DMS53 (cell line): ENCODE data around the gene SMCO3.

ENCODE experiments used
- DNase-seq: peaks from one replicate; lab custom pipeline; 2025; lab: John Stamatoyannopoulos, UW

Gene SMCO3

GRCh38 chr12:14814014-14814413 is at the start of gene SMCO3:
SMCO3 (minus strand) TSS chr12:14814182; CDS start chr12:14806680, 7,502 bp downstream.
- no peak for DNase-seq

DNA sequence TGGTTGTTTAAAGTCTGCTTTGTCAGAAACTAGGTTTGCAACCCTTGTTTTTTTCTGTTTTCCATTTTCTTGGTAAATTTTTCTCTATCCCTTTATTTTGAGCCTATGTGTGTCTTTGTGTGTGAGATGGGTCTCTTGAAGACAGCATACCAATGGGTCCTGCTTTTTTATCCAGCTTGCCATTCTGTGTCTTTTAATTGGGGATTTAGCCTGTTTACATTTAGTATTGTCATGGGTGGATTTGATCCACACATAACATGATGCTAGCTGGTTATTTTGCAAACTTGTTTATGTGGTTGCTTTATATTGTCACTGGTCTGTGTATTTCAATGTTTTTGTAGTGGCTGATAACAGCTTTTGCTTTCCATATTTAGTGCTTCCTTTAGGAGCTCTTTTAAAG is 46.5 kb upstream of the SMCO3 start:
- DNase-seq = no peak

DNA sequence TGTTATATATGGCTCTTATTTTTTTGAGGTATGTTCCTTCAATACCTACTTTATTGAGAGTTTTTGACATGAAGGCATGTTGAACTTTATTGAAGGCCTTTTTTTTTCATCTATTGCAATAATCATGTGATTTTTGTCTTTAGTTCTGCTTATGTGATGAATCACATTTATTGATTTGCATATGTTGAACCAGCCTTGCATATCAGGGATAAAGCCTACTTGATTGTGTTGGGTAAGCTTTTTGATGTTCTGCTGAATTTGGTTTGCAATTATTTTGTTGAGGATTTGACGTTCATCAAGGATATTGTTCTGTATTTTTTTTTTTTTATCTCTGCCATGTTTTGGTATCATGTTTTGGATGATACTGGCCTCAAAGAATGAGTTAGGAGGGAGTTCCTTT is 44.5 kb upstream of the SMCO3 start:
- no peak for DNase-seq

DNA sequence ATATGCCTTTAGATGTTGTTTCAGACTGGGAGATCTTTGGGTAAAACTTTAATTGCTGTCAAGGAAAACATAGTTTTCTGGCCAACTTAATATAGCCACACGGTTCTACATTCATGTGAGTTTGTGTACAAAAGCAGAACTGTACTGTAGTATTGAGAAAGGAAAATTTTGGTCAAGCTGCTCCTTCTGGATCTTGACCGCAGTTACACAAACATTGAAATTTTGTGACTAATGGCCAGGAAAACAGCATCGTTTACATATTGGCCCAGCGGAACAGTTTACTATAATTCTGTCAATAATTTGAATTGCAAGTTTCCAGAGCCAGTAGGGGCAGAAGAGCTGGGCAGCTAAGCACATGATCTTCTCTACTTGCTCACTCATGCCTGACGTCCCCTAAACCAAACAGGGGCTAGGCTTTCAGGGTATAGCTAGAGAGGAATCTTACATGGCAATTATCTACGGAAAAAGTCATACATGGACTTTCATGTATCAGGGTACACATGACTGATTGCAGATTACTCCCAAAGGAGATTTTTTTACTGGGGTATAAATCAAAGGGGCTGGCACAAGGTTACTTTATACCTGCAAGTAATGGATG is 40.7 kb upstream of the SMCO3 start:
- no peak for DNase-seq

DNA sequence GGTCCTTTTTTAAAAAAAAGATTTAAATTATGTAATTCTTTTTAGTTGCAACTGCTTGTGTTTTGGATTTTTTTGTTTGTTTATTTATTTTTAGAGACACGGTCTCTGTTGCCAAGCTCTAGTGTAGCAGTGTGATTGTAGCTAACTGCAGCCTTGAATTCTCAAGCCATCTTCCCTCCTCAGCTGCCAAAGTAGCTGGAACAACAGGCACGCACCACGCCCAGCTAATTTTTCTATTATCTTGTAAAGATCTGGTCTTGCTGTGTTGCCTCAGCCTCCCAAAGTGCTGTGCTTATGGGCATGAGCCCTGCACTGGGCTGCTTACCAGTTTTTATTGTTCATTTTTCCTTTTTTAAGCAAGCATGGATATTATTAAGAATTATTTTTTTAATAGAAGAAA is 40.0 kb upstream of the SMCO3 start:
- DNase-seq = no peak

DNA sequence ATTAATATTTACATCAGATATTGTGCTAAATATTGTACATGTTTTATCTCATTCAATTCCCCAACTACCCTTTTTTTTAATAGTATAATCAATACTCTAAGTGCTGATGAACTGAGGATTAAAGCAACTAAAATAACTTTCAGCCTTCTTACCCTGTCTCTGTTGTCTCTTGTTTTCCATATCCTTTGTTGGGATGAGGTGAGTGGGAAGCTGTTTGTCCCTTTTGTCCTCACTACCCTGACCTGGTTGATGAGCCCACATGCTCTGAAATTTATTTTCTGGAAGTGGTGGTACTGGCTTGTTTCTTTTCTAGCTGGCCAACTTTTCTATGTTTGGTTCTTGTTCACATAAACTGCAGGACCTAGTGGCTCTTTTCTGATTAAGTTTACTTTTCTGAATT is 38.9 kb upstream of the SMCO3 start:
- DNase-seq = no peak

GRCh38 chr12:14850929-14851663 is 37.1 kb upstream of the SMCO3 start:
- DNase-seq = peak; percentile 20

GRCh38 chr12:14849661-14850060 is 35.7 kb upstream of the SMCO3 start:
- DNase-seq = no peak

- DNase-seq = no peak
These were observed 33.0 kb upstream of the SMCO3 start for GRCh38 chr12:14846876-14847580.

DNA sequence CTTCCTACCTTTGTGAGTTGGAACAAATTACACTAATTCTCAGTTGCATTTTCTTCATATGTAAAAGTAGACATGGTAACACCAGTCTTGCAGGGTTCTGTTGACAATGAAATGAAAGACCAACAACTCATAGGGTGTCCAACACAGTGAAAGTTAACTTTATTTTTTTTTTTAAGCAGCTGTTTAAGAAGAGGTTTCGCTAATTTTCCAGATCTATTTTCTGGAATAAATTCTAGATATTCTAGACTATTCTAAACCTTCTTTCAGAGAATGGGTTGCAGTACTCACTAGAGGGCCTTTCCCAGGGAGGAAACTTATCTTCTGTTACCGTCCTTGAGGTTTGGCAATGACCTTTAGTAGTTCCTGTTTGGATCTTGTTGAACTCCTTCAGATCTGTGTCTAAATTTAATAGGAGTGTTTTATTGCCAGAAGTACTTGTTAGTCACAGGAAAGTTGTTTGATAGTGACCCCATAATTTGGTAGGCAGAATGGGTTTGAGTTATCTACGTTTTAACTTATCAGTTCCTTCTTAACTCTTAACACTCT is 32.1 kb upstream of the SMCO3 start:
- no peak for DNase-seq

DNA sequence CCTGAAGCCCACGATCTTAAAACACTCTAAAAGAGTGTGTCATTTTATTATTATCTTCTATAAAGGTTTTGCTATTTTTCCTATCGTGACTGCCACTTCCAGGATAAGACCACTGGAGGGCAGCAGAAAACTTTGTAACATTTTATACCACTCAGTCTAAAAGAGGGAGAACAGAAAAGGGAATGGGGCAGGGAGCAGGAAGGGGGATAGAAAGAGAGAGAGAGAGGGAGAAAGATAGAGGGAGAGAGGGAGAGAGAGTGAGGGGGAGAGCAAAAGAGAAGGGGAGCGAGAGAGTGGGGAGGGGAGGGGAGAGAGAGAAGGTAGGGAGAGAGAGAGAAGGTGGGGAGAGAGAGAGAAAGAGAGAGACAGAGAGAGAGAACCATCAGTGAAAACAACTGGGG is 31.4 kb upstream of the SMCO3 start:
- peak; percentile 92 for DNase-seq

DNA sequence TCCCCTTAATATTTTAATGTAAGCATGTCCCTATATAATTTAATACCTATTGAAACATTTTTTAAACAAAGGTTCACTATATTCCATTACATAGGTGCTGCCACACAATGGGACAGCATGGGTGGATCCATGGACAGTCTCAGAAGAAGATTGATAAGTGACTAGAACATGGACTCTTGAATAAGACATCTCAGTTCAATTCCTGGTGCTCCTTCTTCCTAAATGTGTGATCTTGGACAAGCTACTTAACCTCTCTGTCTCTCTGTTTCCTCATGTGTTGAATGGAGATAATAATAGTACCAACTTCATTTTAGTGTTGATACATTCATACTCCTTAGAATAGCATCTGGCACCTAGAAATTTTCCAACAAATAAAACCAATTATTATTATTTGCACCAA is 30.4 kb upstream of the SMCO3 start:
- DNase-seq = no peak

- DNase-seq = no peak
These were observed 29.5 kb upstream of the SMCO3 start, which contains the start of gene ART4 for GRCh38 chr12:14843425-14843887. ART4 (minus strand) TSS chr12:14843526; CDS start chr12:14843113, 413 bp downstream.

GRCh38 chr12:14842315-14842714 is 28.3 kb upstream of the SMCO3 start:
- peak; percentile 44 for DNase-seq

DNA sequence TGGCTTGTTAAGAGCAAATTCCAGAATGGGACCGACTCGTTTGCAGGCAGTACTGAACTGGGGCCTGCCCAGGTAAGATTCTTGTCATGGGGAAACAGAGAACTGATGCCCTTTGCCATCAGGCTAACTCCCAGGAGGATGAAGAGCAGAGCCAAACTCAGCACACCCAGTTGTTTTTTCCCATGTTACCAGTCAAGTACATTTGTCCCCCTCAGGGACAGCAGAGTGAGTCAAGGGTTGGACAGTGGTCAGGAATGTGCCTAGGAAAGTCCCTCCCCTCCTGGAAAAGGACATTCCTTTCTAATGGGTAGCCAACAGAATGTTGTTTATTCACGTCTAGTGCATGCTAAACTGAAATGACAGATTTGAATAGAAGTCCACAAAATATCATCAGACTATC is 27.8 kb upstream of the SMCO3 start:
- DNase-seq = peak; percentile 34

DNA sequence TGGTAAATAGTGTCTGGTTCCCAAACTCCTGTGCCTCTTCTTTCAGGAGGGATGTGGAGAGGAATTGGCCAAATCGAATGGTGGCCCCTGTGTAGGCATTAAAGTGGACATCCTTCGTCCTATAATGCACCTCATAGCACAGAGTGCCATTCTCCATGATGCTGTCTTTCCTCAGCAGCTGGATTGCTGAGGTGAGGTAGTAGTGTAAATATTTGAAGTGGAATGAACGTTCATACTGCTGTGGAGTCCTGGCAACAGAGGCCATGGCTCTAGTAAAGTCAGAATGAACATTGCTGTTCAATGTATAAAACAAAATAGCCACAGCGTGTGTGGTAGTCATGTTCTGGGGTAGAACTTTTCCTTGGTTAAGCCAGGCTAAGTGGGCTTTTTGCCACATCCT is 26.6 kb upstream of the SMCO3 start:
- peak; percentile 96 for DNase-seq

GRCh38 chr12:14839262-14839661 is 25.3 kb upstream of the SMCO3 start:
- no peak for DNase-seq

DNA sequence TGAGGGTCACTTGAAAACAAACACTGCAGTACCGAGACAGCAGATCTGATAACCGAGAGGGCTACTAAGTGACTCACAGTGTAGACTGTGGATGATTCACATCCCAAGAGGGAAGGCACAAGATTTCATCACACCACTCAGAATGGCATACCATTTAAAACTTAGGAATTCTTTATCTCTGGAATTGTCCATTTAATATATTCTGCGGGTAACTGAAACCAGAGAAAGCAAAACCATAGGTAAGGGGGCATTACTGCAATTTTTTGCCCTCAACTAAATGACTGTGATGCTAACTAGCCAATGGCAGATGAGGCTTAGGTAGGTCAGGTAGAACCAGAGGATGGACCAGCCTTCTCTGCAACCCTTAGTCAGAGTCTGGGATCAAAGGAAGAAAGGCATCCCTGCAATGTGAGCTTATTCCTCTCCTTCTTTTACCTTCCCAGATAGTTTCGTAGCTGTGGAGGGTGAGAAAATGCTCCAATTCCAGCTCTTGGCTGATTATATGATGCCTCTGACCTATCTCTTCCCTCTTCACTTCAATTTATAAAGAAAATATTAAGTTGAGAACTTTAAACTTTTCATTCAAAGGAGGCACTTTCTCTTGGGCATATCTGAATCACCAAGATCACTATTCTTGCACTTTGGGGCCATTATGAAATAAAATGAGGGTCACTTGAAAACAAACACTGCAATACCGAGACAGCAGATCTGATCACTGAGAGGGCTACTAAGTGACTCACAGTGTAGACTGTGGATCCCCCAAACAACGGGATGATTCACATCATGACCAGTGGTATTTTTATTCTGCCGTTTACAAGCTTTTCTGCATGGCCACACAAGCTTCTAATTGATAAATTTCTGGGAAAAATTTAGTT is 22.6 kb upstream of the SMCO3 start:
- DNase-seq = peak; percentile 44

GRCh38 chr12:14834509-14834908 is 20.5 kb upstream of the SMCO3 start:
- DNase-seq = peak; percentile 34

GRCh38 chr12:14833952-14834351 is 20.0 kb upstream of the SMCO3 start:
- peak; percentile 17 for DNase-seq

DNA sequence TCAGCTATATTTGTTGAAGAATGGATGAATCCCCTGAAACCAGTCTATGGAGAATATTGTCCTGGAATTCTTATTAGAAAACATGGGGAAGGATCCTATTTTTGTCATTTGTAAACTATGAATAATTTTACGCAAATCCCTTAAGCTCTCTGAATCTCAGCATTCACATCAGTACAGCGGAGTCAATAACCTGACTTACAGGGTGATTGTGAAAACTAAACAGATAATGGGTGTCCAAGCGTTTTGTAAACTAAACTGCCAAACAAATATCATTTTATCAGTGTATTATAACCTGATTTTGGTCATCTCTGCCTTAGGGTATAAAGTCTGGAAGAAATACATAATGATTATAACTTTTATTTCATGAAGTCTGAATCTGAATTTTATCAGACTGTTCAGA is 19.4 kb upstream of the SMCO3 start:
- DNase-seq = no peak

GRCh38 chr12:14828892-14829291 is 14.9 kb upstream of the SMCO3 start:
- peak; percentile 29 for DNase-seq
